Keratinocyte (primary cell): Measurements from ENCODE around the gene ATF6B.

Experiments used
- CTCF ChIP-seq, 3 experiments: IDR thresholded peaks in 1 of 3; conservative IDR thresholded peaks in 1 of 3; optimal IDR thresholded peaks in 1 of 3; 2 replicates in 2 of 3; 3 replicates in 1 of 3; pipeline versions ENCODE3 to v1.5.1; 2011; ENCODE audit warnings: low read length in 3 of 3, mild to moderate bottlenecking in 3 of 3, moderate library complexity in 2 of 3, control low read depth in 1 of 3, inconsistent platforms in 1 of 3; ENCODE audit not compliant: insufficient read depth in 2 of 3; ENCODE audit errors: extremely low read depth in 1 of 3
- EZH2 ChIP-seq: IDR thresholded peaks from one replicate; pipeline ENCODE4 v1.6.1; 2012; ENCODE audit warnings: inconsistent platforms, mild to moderate bottlenecking, low read length, moderate library complexity

- TF ChIP-seq CTCF (optimal IDR thresholded peaks at IDR 0.05 in 1 of 3, IDR thresholded peaks at IDR 0.05 in 1 of 3, conservative IDR thresholded peaks at IDR 0.05 in 1 of 3; ENCODE audit: extremely low read depth in 1 of 3, insufficient read depth in 2 of 3, low read length in 3 of 3) = no peak
- TF ChIP-seq EZH2 = no peak
Measured at GRCh38 chr6:32082935-32083334, 45.1 kb downstream of the ATF6B start.
